T-helper 9 cell (primary cell): ENCODE measurements around the gene DENND4A.
"Not testable (repeated sequence)": the region's sequence is repeated elsewhere in the genome, so short reads cannot be mapped to it uniquely, and the experiment has no call there.

Experiments used
- DNase-seq: peaks from one replicate; pipeline ENCODE4 v3.0.0-alpha.2; 2020

Gene DENND4A

DNA sequence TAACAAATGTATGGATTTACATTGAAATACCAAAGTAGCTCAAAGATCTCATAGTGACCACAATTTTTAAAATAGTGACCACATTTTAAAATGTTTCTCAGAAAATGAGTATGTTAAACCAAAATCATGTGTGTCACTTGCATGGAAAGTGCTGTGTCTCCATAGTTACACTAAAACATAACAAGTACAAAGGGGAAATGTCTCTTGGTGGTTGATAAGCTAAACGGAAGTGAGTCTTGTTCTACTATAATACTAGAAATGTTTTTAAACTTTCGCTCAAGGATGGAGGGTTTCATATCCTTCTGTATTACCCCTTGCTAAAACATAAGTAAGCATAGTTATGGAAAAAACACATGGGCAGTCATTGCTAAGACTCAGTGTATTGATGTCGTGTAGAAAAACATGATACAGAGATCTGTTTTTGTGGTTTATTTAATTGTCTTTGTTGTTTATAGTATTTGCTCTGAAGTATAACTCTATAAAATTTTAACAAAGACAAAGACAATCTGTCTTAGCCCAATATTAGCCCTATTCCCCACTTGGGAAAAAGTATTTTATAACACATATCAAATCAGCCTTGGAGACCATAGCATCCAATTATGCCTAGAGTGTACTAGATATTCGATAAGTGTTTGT is 27.0 kb upstream of the DENND4A start:
- DNase-seq: no peak

DNA sequence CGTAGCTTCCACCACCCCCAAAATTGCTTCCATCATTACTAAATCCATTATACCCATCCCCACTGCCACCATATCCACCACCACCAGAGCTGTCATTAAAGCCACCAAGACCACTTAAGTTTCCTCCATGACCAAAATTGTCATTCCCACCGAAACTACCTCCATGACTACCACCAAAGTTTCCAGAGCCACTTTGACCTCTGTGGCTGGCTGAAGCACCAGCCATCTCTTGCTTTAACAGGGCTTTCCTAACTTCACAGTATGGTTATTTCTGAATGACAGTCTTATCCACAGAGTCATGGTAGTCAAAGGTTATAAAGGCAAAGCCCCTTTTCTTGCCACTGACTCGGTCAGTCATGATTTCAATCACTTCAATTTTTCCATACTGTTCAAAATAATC is 24.3 kb upstream of the DENND4A start:
- DNase-seq: no peak

DNA sequence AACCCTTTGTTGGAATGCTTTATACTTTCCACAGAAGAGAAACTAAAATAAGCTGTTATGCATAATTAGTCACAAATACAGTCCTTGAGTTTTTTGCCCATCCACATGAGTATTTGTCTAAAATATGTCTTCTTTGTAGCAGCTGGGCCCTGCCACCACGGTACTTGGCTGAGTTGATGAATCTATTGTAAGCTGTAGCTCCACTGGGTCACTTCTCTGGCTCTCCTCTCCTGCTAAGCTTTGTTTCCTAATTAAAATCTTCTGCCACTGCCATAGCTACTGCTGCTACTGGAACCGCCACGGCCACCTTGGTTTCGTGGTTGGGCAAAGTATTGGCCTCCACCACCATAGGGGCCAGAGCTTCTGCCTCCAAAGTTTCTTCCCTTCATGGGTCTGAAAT is 23.9 kb upstream of the DENND4A start:
- DNase-seq: not testable (repeated sequence)

DNA sequence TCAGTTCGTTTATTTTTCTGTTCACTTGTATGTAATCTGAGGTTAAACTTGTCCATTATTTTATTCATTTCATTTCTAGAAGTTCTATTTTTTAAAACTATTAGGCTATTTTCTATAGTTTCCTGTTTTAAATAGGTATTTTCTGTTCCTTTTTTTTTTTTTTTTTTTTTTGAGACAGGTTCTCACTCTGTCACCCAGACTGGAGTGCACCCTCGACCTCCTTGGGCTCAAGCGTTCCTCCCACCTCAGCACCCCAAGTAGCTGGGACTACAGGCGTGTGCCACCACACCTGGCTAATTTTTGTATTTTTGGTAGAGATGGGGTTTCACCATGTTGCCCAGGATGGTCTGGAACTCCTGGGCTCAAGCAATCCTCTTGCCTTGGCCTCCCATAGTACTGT is 22.2 kb upstream of the DENND4A start:
- DNase-seq: not testable (repeated sequence)

DNA sequence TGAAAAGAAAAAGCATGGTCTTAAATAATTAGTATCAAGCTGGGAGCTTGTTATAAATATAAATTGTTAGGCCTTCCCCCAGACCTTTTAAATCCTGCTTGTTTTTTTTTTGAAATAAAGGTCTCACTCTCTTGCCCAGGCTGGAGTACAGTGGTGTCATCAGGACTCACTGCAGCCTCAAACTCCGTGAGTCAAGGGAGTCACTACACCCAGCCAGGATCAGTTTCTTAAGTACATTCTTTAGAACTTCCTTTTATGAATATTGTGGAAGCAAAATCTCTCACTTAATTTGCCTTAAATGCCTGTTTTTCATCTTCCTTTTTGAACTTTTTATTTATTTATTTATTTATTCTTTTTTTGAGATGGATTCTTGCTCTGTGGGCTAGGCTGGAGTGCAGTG is 20.8 kb upstream of the DENND4A start:
- no peak for DNase-seq

DNA sequence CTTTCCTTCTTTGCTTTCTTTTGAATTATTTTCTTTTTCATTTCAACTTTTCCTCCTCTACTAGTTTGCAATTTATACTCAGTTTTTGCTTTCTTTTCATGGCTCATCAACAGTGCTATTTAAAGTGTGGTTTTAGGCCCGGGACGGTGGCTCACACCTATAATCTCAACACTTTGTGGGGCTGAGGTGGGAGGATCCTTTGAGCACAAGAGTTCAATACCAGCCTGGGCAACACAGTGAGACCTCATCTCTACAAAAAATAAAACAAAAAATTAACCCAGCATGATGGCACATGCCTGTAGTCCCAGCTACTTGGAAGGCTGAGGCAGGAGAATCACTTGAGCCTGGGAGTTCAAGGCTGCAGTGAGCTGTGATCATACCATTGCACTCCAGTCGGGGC is 20.4 kb upstream of the DENND4A start:
- DNase-seq: no peak

DNA sequence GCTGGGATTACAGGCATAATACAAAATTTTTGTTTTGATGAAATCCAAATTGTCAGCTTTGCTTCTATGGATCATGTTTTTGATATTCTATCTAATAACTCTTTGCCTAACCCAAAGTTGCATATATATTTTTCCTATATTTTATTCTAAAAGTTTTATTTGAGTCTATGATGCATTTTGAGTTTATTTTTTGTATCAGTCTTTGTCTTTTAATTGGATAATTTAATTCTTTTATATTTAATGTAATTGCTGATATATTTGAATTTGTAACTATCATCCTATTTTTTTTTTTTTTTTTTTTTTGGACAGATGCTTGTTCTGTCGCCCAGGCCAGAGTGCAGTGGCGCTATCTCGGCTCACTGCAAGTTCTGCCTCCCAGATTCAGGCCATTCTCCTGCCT is 19.7 kb upstream of the DENND4A start:
- DNase-seq: no peak

DNA sequence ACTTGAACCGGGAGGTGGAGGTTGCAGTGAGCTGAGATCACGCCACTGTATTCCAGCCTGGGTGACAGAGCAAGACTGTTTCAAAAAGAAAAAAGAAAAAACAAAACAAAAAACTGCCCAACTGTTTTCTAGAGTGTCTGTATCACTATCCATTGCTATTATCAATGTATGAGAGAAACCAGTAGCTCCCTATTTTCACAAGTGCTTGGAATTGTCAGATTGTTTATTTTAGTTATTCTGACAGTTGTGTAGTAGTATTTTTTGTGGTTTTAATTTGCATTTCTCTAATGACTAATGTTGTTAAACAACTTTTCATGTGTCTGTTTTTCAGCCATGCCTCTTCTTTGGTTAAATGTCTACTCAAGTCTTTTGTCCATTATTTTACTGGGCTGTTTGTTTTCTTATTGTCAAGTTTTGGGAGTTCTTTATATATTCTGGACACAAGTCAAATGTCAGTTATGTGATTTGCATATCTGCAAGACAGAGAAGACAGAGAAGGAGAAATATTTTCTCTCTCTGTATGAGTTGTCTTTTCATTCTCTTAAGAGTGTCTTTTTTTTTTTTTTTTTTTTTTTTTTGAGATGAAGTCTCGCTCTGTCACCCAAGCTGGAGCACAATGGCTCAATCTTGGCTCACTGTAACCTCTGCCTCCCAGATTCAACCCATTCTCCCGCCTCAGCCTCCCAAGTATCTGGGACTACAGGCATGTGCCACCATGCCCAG is 19.1 kb upstream of the DENND4A start:
- not testable (repeated sequence) for DNase-seq

DNA sequence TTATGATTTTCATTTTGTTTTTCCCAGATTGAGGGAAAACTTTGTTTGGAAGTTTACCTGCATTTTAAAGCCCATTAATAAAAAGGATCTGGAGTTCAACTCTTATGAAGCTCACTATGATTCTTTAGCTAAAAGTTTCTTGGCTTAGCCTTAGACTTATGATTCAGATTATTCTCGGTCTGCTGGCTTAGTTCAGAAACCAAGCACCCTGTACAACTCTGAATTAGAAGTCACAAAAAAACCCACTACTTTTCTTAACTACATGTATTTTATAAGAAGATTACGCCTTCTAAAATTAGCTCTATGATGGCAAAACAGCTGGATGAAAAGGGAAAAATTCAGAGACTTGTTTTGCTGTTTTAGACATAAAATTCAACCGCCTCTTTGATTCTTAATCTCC is 14.3 kb upstream of the DENND4A start:
- no peak for DNase-seq

DNA sequence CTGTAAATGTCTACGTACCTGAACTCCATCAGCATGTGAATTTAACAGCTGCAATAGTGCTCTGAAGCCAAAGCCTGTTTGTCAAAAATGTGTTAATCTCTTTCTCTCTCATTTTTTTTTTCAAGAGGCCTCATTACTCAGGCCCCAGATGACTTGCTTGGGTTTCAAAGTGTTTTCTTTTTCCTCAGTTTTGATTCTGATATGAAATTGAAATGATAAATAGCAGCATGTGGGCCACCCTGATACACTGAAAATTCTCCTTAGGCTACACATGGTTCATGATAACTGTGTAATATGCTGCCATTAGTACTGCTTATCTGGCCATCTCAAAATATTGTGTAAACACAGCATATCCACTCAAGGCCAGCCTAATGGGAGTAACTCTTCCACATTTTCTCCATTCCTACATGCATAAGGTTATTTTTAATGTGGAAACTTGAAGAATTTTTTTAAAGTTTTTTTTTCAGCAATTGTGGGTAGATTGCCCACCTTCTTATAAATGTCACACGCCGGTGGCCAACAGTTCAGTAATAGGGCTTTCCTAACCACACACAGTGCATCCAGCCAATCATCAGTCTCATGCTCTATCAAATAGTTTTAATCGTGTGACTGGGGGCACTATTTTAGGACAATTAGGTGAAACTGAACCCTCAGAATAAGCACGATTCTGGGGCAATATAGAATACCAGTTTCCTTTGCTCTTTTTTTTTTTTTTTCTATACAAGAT is 13.1 kb upstream of the DENND4A start:
- DNase-seq: no peak

DNA sequence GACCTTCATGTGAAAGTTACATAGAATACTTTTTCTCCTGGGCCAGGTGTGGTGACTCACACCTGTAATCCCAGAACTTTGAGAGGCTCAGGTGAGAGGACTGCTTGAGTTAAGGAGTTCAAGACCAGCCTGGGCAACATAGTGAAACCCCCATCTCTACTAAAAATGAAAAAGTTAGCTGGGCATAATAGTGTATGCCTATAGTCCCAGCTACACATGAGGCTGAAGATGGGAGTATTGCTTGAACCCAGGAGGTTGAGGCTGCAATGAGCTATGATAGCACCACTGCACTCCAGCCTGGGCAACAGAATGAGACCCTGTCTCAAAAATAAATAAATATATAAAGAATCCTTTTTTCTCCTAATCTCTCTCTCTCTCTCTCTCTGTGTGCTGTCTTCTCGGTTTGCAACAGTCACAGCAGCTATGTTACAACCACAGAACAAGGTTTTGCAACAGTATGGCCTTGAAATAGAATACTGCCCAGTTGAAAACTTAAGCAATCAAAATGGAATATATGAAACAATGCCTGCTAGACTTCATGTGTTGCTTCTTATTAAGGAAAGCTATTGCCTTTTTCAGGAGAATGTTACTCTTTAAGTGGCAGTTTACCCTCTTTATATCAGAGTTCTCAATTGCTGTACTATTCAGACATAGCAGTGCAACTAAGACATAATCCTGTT is 12.3 kb upstream of the DENND4A start:
- DNase-seq: no peak

DNA sequence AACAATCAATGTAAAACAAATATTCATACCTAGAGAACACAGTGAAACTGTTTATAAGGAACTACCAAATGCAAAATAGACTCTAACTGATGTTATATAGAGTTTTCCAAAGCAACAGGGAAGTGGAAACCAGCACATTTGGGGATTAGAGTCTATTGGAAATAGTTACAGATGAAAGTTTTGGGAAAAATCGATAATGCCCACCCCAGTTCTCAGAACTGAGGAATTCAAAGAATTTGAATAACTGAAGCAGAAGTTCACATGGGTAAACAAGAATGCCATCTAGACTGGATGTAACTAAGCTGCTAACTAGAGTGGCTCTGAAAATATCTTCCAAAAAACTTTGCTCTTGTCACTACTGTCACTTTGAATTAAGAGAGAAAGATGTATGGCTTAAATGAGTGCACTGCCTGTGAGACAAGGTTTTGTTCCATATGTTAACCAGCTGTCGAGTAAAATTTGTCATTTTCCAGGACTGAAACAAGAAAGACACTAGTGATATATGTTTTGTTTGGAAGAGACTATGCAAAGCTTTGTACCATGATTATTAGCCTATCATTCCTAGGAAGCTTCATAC is 9.2 kb upstream of the DENND4A start:
- no peak for DNase-seq

DNA sequence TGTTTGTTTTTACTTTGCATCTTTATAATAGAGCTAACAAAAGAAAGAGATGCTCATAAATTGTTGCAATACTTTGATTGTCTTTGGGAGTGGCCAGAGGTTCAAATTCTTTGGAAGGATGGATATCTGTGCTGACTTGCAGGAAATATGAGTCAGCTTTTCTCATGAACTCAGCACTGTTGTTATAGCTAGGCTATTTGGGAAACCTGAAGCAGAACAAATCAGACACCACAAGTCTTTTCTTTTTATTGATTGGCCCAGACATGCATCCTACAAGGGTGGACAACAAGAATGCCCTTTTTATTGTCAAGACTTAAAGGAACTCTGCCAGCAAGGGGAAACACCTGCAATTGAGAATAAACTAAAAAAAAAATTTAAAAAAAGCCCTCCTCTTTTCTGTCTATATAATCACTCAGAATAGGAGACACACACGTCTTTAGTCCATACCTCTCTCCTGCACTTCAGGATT is 4.6 kb upstream of the DENND4A start:
- DNase-seq: no peak

DNA sequence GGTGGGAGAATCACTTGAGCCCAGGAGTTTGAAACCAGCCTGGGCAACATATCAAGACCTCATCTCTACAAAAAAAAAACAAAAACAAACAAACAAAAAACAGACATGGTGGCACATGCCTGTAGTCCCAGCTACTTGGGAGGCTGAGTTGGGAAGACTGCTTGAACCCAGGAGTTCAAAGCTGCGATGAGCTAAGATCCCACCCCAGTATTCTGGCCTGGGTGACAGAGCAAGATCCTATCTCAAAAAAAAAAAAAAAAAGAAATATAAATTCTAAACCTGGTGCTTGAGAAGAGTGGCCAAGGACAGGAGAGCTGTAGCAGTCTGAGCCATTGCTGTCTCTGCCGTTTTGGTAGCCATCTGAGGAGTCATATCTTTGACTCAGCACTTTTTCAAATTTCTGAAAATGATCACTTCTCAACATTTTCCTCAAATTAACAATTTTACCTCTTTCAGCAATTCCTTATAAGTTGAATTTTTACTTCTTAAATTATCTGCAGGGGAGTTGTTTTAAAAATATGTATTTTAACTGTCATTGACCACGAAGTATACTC is 3.6 kb upstream of the DENND4A start:
- no peak for DNase-seq

DNA sequence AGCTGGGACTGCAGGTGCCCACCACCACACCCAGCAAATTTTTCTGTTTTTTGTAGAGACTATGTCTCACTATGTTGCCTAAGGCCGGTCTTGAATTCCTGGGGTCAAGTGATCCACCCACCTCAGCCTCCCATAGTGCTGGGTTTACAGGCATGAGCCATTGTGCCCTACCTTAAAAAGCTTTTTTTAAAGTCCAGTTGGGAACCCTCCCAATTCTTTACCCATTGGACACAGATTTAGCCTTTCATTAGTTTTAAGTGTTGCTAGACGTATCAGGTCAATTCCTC is 1.7 kb upstream of the DENND4A start:
- DNase-seq: no peak

DNA sequence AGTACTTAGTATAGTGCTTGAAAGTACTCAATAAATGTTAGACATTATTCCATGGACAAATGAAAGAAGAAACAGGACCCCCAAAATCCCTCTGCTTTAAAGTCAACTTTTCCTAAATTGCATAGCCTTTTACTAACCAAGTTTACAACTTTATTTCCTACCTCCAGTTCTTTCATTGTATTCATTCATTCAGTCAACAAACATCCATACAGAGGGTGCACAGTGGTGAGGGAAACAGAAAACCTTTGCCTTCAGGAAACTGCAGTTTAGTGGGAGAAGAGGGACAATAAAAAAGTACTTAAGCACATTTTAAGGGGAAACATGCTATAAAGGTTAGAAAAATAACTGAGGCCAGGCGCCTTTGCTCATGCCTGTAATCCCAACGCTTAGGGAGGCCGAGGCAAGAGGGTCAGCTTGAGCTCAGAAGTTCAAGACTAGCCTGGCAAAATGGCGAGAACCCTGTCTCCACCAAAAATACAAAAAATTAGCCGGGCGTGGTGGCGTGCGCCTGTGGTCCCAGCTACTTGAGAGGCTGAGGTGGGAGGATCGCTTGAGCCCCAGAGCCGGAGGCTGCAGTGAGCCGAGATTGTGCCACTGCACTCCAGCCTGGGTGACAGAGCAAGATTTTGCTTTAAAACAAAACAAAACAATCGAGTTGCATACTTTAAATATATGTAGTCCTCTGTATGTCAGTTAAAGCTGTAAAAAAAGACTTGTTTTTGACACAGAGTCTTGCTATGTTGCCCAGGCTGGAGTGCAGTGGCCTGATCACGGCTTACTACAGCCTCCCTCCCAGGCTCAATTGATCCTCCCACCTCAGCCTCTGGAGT is 1.1 kb upstream of the DENND4A start:
- no peak for DNase-seq

DNA sequence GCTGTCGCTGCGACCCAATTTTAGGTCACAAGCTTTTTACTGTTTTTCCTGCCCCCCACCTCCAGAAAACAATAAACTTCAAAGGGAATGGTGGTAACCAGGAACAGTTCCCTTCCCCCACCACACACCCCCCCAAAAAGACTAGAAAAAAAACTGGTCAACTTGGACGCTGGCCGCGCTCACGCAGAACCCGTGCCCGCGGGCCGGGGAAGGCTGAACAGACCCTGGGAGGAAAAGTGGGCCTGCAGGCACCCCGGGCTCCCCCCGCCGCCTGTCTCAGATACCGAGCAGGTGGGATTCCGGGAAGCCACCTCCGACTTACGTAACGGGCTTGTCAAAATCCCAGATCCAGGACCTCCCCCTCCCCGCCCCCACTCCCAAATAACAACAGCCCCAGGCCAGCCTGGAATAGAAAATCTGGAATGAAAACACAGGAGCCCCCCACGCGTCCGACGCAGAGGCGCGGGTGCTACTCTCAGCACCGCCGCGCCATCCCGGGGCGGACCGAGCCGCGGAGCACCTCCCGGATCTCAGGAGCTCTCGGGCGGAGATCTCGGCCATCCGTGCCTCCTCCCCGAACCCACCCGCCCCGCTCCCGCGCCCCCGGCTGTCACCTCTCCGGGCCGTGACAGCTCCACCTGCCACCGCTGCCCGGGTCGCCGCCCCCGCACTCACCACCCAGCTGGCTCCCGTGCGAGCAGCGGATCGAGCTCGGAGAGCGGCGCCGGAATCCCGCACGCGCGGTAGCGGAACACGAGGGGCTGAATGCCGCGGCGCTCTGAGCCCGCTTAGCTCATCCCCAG is 557 bp downstream of the DENND4A start:
- peak; percentile 48 for DNase-seq

DNA sequence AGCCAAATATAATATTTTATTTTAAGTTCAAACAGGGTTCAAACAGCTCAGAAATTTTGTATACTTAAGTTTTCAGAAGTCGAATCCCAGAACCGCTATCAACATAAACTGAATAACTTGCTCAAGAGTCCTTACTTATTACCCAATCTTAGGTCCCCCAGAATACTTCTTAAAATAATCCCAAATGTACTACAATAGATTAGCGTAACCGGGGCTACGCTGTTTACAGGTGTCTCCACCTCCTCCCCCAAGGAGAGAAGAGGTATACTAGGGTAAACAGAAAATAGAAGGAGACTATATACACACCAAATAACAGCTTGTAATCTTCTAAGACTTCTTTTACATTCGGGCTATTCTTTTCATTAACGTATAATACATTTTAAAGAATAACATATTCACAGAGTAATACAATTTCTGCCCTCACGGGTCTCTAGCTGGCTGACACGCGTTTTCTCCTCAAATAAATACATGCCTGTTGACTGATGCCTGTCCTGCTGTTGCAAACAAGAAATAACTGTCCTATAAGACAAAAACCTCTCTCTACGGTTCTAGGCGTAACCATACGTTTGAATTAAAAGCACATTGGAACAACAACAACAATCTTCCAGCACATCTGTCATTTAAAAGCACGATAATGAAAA is 1.3 kb downstream of the DENND4A start:
- DNase-seq: no peak

DNA sequence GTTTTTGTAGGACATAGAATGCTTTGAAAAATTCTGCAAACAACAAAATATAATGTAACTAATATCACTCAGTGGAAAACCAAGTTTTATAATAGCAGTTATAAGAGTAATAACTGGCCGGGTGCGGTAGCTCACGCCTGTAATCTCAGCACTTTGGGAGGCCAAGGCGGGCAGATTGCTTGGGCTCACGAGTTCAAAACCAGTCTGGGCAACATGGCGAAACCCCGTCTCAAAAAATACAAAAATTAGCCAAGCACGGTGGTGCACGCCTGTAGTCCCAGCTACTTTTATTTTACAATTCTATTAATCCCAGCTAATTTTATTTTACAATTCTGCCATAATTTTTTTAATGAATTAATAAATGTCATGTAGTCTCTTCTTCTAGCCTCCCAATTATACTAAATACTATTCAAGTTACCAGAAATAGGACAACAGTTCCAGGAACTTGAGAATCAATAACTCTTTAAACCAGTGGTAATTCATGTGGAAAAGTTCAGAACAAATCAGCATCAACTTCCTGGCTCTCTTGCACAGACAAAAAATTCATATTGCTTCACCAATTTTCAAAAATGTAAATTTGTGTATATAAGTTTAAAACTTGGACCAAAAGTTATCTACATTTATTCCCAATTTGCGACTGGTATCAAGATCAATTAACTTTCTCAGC is 2.2 kb downstream of the DENND4A start:
- no peak for DNase-seq

DNA sequence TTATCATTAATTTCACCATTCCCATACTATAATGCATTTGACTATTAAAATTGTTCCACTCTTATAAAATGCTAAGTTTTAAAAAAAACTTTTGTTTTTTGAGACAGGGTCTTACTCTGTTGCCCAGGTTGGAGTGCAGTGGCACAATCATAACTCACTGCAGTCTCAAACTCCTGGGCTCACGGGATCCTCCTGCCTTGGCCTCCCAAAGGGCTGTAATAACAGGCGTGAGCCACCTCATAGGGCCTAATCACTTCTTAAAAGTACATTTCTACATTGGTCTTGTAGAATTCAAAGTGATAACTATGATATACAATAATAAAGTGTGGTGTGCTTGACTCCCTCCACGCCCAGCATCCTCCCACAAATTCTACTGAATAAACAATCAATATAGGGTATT is 3.0 kb downstream of the DENND4A start:
- DNase-seq: no peak
